K562 (cell line): Measurements from ENCODE around the gene ZNF106.

Experiments used
- BHLHE40 ChIP-seq: IDR thresholded peaks from 2 replicates; pipeline ENCODE4 v1.6.1; 2011; ENCODE audit warnings: low read length, improper control_type of control experiment
- KLF16 ChIP-seq: IDR thresholded peaks from 2 replicates; pipeline ENCODE4 v1.6.1; 2016; ENCODE audit warnings: antibody characterized with exemption
- POLR2A ChIP-seq: fragments of 450-650 bp; conservative IDR thresholded peaks from 2 replicates; pipeline ENCODE4 v1.6.1; 2016
- POLR2AphosphoS5 ChIP-seq: IDR thresholded peaks from 2 replicates; pipeline ENCODE4 v1.6.1; 2011; ENCODE audit warnings: mild to moderate bottlenecking, low read depth, low read length, moderate library complexity; ENCODE audit not compliant: control insufficient read depth, insufficient read depth
- SIN3A ChIP-seq, 2 experiments: fragments of 150-350 bp in 1 of 2; IDR thresholded peaks; 2 replicates each; pipeline ENCODE4 v1.6.1; 2011 to 2016; ENCODE audit warnings: borderline replicate concordance in 2 of 2, low read depth in 2 of 2, low read length in 2 of 2, mild to moderate bottlenecking in 2 of 2, moderate library complexity in 2 of 2; ENCODE audit not compliant: control insufficient read depth in 1 of 2
- ZNF584 ChIP-seq: fragments of 200-800 bp; sonication (Bioruptor generic); IDR thresholded peaks from 2 replicates; pipeline ENCODE4 v1.6.1; 2016; ENCODE audit warnings: low read depth, mild to moderate bottlenecking, missing genetic modification characterization, missing compliant biosample characterization
- TF ChIP-seq, protein P1 (sequence below): sonication (generic); formaldehyde crosslinking; IDR thresholded peaks from 2 replicates; pipeline ENCODE4 v1.8.0; 2022; ENCODE audit warnings: mild to moderate bottlenecking, missing genetic modification reagents
- TF ChIP-seq, protein P2 (sequence below), 2 experiments: fragments of 450-650 bp; formaldehyde crosslinking in 1 of 2; IDR thresholded peaks; 2 replicates each; pipeline versions ENCODE4 v1.4.0 to v1.6.1; 2014 to 2020; ENCODE audit warnings: mild to moderate bottlenecking in 2 of 2, borderline replicate concordance in 1 of 2, low read depth in 1 of 2
- TF ChIP-seq, protein P3 (sequence below): sonication (generic); formaldehyde crosslinking; IDR thresholded peaks from 2 replicates; pipeline ENCODE4 v1.8.1; 2023; ENCODE audit warnings: mild to moderate bottlenecking, missing genetic modification reagents
- TF ChIP-seq, protein P4 (sequence below), 3 experiments: IDR thresholded peaks in 2 of 3; conservative IDR thresholded peaks in 1 of 3; 2 replicates each; pipeline ENCODE4 v1.5.1; 2011 to 2012; ENCODE audit warnings: low read length in 3 of 3, mild to moderate bottlenecking in 3 of 3, control low read depth in 2 of 3, improper control_type of control experiment in 1 of 3, inconsistent platforms in 1 of 3, low read depth in 1 of 3, mixed read lengths in 1 of 3, moderate library complexity in 1 of 3; ENCODE audit not compliant: insufficient read depth in 2 of 3

DNA sequence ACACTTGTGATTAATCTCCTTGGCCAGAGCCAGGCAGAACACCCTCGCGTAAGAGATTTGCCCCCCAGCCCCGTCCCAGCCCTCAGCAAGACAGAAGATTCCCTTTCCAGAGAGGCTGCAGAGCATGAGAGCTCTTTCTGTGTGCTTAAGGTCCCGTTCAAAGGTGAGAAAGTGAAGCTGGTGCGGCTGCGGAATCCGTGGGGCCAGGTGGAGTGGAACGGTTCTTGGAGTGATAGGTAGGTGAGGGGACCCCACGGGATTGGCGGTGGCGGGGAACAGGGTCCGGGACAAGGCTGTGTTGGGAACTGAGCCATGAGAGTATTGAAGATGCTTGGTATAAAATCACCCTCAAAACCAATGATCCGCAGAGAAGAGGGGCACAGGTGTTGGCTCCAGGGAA lies 96.8 kb downstream of the ZNF106 start:
- TF ChIP-seq BHLHE40, result no peak
- TF ChIP-seq POLR2AphosphoS5, result no peak
- TF ChIP-seq SIN3A (IDR thresholded peaks at IDR 0.05; ENCODE audit: borderline replicate concordance in 2 of 2, control insufficient read depth in 1 of 2, low read depth in 2 of 2, low read length in 2 of 2), result no peak
- TF ChIP-seq, protein P1, sequence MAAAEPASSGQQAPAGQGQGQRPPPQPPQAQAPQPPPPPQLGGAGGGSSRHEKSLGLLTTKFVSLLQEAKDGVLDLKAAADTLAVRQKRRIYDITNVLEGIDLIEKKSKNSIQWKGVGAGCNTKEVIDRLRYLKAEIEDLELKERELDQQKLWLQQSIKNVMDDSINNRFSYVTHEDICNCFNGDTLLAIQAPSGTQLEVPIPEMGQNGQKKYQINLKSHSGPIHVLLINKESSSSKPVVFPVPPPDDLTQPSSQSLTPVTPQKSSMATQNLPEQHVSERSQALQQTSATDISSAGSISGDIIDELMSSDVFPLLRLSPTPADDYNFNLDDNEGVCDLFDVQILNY (CRISPR knock-in tag), result no peak
- TF ChIP-seq, protein P2, sequence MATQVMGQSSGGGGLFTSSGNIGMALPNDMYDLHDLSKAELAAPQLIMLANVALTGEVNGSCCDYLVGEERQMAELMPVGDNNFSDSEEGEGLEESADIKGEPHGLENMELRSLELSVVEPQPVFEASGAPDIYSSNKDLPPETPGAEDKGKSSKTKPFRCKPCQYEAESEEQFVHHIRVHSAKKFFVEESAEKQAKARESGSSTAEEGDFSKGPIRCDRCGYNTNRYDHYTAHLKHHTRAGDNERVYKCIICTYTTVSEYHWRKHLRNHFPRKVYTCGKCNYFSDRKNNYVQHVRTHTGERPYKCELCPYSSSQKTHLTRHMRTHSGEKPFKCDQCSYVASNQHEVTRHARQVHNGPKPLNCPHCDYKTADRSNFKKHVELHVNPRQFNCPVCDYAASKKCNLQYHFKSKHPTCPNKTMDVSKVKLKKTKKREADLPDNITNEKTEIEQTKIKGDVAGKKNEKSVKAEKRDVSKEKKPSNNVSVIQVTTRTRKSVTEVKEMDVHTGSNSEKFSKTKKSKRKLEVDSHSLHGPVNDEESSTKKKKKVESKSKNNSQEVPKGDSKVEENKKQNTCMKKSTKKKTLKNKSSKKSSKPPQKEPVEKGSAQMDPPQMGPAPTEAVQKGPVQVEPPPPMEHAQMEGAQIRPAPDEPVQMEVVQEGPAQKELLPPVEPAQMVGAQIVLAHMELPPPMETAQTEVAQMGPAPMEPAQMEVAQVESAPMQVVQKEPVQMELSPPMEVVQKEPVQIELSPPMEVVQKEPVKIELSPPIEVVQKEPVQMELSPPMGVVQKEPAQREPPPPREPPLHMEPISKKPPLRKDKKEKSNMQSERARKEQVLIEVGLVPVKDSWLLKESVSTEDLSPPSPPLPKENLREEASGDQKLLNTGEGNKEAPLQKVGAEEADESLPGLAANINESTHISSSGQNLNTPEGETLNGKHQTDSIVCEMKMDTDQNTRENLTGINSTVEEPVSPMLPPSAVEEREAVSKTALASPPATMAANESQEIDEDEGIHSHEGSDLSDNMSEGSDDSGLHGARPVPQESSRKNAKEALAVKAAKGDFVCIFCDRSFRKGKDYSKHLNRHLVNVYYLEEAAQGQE (IDR thresholded peaks at IDR 0.05; ENCODE audit: borderline replicate concordance), result no peak
- TF ChIP-seq, protein P2 (CRISPR knock-in tag; IDR thresholded peaks at IDR 0.05; ENCODE audit: low read depth), result no peak
- no peak for TF ChIP-seq ZNF584 (CRISPR knock-in tag)
- no peak for TF ChIP-seq POLR2A
- TF ChIP-seq, protein P3, sequence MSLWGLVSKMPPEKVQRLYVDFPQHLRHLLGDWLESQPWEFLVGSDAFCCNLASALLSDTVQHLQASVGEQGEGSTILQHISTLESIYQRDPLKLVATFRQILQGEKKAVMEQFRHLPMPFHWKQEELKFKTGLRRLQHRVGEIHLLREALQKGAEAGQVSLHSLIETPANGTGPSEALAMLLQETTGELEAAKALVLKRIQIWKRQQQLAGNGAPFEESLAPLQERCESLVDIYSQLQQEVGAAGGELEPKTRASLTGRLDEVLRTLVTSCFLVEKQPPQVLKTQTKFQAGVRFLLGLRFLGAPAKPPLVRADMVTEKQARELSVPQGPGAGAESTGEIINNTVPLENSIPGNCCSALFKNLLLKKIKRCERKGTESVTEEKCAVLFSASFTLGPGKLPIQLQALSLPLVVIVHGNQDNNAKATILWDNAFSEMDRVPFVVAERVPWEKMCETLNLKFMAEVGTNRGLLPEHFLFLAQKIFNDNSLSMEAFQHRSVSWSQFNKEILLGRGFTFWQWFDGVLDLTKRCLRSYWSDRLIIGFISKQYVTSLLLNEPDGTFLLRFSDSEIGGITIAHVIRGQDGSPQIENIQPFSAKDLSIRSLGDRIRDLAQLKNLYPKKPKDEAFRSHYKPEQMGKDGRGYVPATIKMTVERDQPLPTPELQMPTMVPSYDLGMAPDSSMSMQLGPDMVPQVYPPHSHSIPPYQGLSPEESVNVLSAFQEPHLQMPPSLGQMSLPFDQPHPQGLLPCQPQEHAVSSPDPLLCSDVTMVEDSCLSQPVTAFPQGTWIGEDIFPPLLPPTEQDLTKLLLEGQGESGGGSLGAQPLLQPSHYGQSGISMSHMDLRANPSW (CRISPR knock-in tag), result no peak
- no peak for TF ChIP-seq KLF16
- TF ChIP-seq, protein P4, sequence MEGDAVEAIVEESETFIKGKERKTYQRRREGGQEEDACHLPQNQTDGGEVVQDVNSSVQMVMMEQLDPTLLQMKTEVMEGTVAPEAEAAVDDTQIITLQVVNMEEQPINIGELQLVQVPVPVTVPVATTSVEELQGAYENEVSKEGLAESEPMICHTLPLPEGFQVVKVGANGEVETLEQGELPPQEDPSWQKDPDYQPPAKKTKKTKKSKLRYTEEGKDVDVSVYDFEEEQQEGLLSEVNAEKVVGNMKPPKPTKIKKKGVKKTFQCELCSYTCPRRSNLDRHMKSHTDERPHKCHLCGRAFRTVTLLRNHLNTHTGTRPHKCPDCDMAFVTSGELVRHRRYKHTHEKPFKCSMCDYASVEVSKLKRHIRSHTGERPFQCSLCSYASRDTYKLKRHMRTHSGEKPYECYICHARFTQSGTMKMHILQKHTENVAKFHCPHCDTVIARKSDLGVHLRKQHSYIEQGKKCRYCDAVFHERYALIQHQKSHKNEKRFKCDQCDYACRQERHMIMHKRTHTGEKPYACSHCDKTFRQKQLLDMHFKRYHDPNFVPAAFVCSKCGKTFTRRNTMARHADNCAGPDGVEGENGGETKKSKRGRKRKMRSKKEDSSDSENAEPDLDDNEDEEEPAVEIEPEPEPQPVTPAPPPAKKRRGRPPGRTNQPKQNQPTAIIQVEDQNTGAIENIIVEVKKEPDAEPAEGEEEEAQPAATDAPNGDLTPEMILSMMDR (IDR thresholded peaks at IDR 0.05 in 2 of 3, conservative IDR thresholded peaks at IDR 0.05 in 1 of 3; ENCODE audit: insufficient read depth in 2 of 3, low read depth in 1 of 3, low read length in 3 of 3), result no peak
